ENCODE measurements around the gene TGFB3. TPM values are rescaled to one million over a fixed set of nuclear protein-coding genes. Genes with fewer than 3 reads are reported as not detected.

Gene TGFB3
- total RNA-seq, 1 experiment from 2014 or later, result 1.6 TPM

GRCh38 chr14:76006253-76006652, 24.5 kb upstream of the TGFB3 start:
- no peak overlapping the region for H3K9ac ChIP-seq (ENCODE audit: low read length)
- no peak for TF ChIP-seq ZNF274 (IDR thresholded peaks at IDR 0.05; ENCODE audit: low read depth, low read length)
- TF ChIP-seq, protein P1, sequence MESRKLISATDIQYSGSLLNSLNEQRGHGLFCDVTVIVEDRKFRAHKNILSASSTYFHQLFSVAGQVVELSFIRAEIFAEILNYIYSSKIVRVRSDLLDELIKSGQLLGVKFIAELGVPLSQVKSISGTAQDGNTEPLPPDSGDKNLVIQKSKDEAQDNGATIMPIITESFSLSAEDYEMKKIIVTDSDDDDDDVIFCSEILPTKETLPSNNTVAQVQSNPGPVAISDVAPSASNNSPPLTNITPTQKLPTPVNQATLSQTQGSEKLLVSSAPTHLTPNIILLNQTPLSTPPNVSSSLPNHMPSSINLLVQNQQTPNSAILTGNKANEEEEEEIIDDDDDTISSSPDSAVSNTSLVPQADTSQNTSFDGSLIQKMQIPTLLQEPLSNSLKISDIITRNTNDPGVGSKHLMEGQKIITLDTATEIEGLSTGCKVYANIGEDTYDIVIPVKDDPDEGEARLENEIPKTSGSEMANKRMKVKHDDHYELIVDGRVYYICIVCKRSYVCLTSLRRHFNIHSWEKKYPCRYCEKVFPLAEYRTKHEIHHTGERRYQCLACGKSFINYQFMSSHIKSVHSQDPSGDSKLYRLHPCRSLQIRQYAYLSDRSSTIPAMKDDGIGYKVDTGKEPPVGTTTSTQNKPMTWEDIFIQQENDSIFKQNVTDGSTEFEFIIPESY (IDR thresholded peaks at IDR 0.05; ENCODE audit: extremely low read depth, insufficient replicate concordance, low read length), result no peak
- no peak for TF ChIP-seq TCF7L2 (IDR thresholded peaks at IDR 0.05; ENCODE audit: borderline replicate concordance, extremely low read depth, insufficient read depth, insufficient read length)
- TF ChIP-seq, protein P2, sequence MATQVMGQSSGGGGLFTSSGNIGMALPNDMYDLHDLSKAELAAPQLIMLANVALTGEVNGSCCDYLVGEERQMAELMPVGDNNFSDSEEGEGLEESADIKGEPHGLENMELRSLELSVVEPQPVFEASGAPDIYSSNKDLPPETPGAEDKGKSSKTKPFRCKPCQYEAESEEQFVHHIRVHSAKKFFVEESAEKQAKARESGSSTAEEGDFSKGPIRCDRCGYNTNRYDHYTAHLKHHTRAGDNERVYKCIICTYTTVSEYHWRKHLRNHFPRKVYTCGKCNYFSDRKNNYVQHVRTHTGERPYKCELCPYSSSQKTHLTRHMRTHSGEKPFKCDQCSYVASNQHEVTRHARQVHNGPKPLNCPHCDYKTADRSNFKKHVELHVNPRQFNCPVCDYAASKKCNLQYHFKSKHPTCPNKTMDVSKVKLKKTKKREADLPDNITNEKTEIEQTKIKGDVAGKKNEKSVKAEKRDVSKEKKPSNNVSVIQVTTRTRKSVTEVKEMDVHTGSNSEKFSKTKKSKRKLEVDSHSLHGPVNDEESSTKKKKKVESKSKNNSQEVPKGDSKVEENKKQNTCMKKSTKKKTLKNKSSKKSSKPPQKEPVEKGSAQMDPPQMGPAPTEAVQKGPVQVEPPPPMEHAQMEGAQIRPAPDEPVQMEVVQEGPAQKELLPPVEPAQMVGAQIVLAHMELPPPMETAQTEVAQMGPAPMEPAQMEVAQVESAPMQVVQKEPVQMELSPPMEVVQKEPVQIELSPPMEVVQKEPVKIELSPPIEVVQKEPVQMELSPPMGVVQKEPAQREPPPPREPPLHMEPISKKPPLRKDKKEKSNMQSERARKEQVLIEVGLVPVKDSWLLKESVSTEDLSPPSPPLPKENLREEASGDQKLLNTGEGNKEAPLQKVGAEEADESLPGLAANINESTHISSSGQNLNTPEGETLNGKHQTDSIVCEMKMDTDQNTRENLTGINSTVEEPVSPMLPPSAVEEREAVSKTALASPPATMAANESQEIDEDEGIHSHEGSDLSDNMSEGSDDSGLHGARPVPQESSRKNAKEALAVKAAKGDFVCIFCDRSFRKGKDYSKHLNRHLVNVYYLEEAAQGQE (IDR thresholded peaks at IDR 0.05; ENCODE audit: low read depth), result no peak
- TF ChIP-seq EGR1 (IDR thresholded peaks at IDR 0.05; ENCODE audit: low read depth), result no peak
- no peak for TF ChIP-seq POLR2A (IDR thresholded peaks at IDR 0.05; ENCODE audit: borderline replicate concordance, extremely low read depth, insufficient read depth, insufficient read length)
- no peak for TF ChIP-seq POLR2AphosphoS5 (IDR thresholded peaks at IDR 0.05; ENCODE audit: low read depth, low read length)
- no peak for TF ChIP-seq MAX (IDR thresholded peaks at IDR 0.05)
- no peak for TF ChIP-seq JUND (IDR thresholded peaks at IDR 0.05)
- no peak for TF ChIP-seq RAD21 (IDR thresholded peaks at IDR 0.05; ENCODE audit: low read depth)
- TF ChIP-seq ATF3 (IDR thresholded peaks at IDR 0.05), result no peak
- no peak for TF ChIP-seq SP1 (IDR thresholded peaks at IDR 0.05; ENCODE audit: low read depth)
- no peaks in the 10 kb centered on the region for H3K9me2 ChIP-seq (ENCODE audit: insufficient read depth)
- peaks cover 9 to 12% of the 10 kb centered on the region in 2 experiments; a peak in 3 of 4 replicates for H3K36me3 ChIP-seq (ENCODE audit: control insufficient read depth in 1 of 2, insufficient read depth in 2 of 2, low read length in 2 of 2)
- DNase-seq (ENCODE audit: low read depth, low spot score) (no peak), ATAC-seq (no peak)
- no peak overlapping the region for H2AFZ ChIP-seq (ENCODE audit: low read depth, low read length, poor library complexity, severe bottlenecking)
- intact Hi-C loops (cut with micrococcal nuclease), result no loop called here
- H3K4me2 ChIP-seq (ENCODE audit: low read length), result no peak overlapping the region
- H3K9me3 ChIP-seq (ENCODE audit: control insufficient read depth in 1 of 2, insufficient read depth in 1 of 2, low read depth in 1 of 2, low read length in 2 of 2), result peaks cover 0 to 7% of the 10 kb centered on the region in 2 experiments; a peak in 1 of 4 replicates
- no peak overlapping the region for H3K27ac ChIP-seq (ENCODE audit: low read depth, low read length)
- H4K20me1 ChIP-seq (ENCODE audit: insufficient read depth), result no peaks in the 10 kb centered on the region
- POLR2A ChIA-PET, result no interaction called here
- H3K79me2 ChIP-seq (ENCODE audit: insufficient read depth, low read length), result no peaks in the 10 kb centered on the region
- CTCF ChIA-PET, result interaction anchor here (1.6 kb wide), 1 partner anchor 295 kb away, joined by 4 read pairs; no protein-coding TSS in a partner anchor
- no peak overlapping the region for H3K4me3 ChIP-seq (replicated peaks in 1 of 2; ENCODE audit: low read depth in 1 of 2, low read length in 2 of 2)
- BruUV-seq (replicated peaks), result no TSS peak
- RAD21 ChIA-PET (ENCODE audit: low non-redundant PET in 1 of 2, low total read pairs in 2 of 2, uncharacterized antibody in 2 of 2, unreplicated experiment in 2 of 2), result no interaction called here
- no peaks in the 10 kb centered on the region for H3K4me1 ChIP-seq (ENCODE audit: control insufficient read depth in 1 of 2, insufficient read depth in 2 of 2, low read length in 2 of 2)
- no peaks in the 10 kb centered on the region for H3K27me3 ChIP-seq (ENCODE audit: insufficient read depth, low read length)
